ENCODE data around the gene COL12A1. TPM values are rescaled to one million over a fixed set of nuclear protein-coding genes. Genes with fewer than 3 reads are reported as not detected.

COL12A1 gene
- total and polyA plus RNA-seq, 10 of the 15 experiments (the other 5 are each of a cell fraction or from before 2014, with no cell fraction given), result under 0.01 to 0.69 (median 0.11) TPM; not detected in 6

DNA sequence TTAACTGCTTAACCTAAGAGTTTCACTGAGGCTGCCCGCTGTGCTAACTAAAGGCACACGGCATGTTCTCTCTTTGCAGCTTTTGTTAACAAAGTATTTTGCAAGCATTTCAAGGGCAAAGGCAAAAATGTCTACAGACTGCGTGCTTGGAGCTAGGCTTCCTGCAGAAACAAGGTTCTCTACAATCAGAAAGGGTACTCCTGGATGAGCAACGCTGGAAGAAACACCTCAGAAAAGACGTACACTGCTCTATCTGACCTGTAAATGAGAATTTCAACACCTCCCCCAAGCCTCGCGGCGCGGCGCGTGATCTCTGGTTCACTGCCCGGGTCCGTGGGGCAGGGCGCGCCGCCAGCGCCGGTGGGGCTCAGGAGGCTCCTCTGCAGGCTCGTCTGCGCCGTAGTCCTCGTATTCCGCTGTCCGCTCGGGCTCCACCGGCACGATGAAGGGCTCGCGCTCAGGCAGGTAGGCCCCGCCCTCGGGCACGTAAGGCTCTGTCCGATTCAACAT is 120.9 kb downstream of the COL12A1 start:
- DNase-seq (ENCODE audit: low read depth, low spot score), result no peak
- Histone ChIP-seq H3K79me2 (ENCODE audit: control insufficient read depth, insufficient read depth, low read length) (no peaks in the 10 kb centered on the region), H3K36me3 (ENCODE audit: control insufficient read depth in 2 of 2, insufficient read depth in 2 of 2, low read length in 1 of 2) (no peaks in the 10 kb centered on the region), H3K4me1 (ENCODE audit: control insufficient read depth, insufficient read depth, low read length) (no peaks in the 10 kb centered on the region), H4K20me1 (ENCODE audit: control insufficient read depth, insufficient read depth) (no peaks in the 10 kb centered on the region), H3K27me3 (replicated peaks in 1 of 2; ENCODE audit: control insufficient read depth in 2 of 2, insufficient read depth in 2 of 2, low read length in 1 of 2) (peaks cover 4 to 8% of the 10 kb centered on the region in 2 experiments; a peak in 3 of 4 replicates), H3K9ac (ENCODE audit: control insufficient read depth, insufficient read depth, low read length) (no peak overlapping the region), H2AFZ (ENCODE audit: control insufficient read depth, low read depth, low read length) (no peak overlapping the region), H3K4me3 (no peak overlapping the region), H3K4me2 (ENCODE audit: control insufficient read depth, insufficient read depth) (no peak overlapping the region), H3K27ac (ENCODE audit: control insufficient read depth, insufficient read depth) (no peak overlapping the region), H3K9me3 (replicated peaks; ENCODE audit: control insufficient read depth, insufficient read depth, low read length) (no peaks in the 10 kb centered on the region)
- 50% methylated on average over 30 of the region's 33 CpGs for WGBS (ENCODE audit: insufficient coverage, insufficient replicate concordance, low lambda C conversion rate, missing lambda C conversion rate)
- ATAC-seq, result no peak
- no peak for FAIRE-seq
- intact Hi-C loops (cut with micrococcal nuclease; ENCODE audit: unreplicated experiment) (no loop called here), in situ Hi-C loops (cut with MboI) (no loop called here)
- ChIA-PET RAD21 (ENCODE audit: unreplicated experiment) (no interaction called here), SMC1A (ENCODE audit: uncharacterized antibody, unreplicated experiment) (no interaction called here), POLR2A (no interaction called here), CTCF (no interaction called here)
- no TSS peak for BruUV-seq (replicated peaks)
- TF ChIP-seq JUNB (IDR thresholded peaks at IDR 0.05) (no peak), GABPA (IDR thresholded peaks at IDR 0.05; ENCODE audit: low read depth) (no peak), HDAC2 (IDR thresholded peaks at IDR 0.05) (no peak), MTA3 (IDR thresholded peaks at IDR 0.05; ENCODE audit: borderline replicate concordance, low read length) (no peak), NFYB (IDR thresholded peaks at IDR 0.05; ENCODE audit: insufficient read depth, low read depth, low read length) (no peak), ATF2 (IDR thresholded peaks at IDR 0.05; ENCODE audit: low read length) (no peak), MYB (IDR thresholded peaks at IDR 0.05; ENCODE audit: borderline replicate concordance, low read depth, low read length) (no peak), MLLT1 (IDR thresholded peaks at IDR 0.05) (no peak), CHD1 (IDR thresholded peaks at IDR 0.05; ENCODE audit: low read depth, low read length) (no peak), MTA2 (IDR thresholded peaks at IDR 0.05; ENCODE audit: low read depth) (no peak), ATF3 (IDR thresholded peaks at IDR 0.05; ENCODE audit: borderline replicate concordance, extremely low read depth, low read depth, low read length) (no peak), MEF2B (IDR thresholded peaks at IDR 0.05; ENCODE audit: partially characterized antibody, poor library complexity, severe bottlenecking) (no peak), ASH2L (IDR thresholded peaks at IDR 0.05; ENCODE audit: borderline replicate concordance, low read depth) (no peak), MYC (IDR thresholded peaks at IDR 0.05; ENCODE audit: insufficient read depth, insufficient read length, insufficient replicate concordance, low read length, severe bottlenecking) (no peak), HSF1 (IDR thresholded peaks at IDR 0.05; ENCODE audit: low read depth, low read length) (no peak), SUZ12 (IDR thresholded peaks at IDR 0.05; ENCODE audit: unreplicated experiment) (no peak)
- TF ChIP-seq, protein P1, sequence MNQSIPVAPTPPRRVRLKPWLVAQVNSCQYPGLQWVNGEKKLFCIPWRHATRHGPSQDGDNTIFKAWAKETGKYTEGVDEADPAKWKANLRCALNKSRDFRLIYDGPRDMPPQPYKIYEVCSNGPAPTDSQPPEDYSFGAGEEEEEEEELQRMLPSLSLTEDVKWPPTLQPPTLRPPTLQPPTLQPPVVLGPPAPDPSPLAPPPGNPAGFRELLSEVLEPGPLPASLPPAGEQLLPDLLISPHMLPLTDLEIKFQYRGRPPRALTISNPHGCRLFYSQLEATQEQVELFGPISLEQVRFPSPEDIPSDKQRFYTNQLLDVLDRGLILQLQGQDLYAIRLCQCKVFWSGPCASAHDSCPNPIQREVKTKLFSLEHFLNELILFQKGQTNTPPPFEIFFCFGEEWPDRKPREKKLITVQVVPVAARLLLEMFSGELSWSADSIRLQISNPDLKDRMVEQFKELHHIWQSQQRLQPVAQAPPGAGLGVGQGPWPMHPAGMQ (IDR thresholded peaks at IDR 0.05; ENCODE audit: borderline replicate concordance), result no peak
- TF ChIP-seq, protein P2, sequence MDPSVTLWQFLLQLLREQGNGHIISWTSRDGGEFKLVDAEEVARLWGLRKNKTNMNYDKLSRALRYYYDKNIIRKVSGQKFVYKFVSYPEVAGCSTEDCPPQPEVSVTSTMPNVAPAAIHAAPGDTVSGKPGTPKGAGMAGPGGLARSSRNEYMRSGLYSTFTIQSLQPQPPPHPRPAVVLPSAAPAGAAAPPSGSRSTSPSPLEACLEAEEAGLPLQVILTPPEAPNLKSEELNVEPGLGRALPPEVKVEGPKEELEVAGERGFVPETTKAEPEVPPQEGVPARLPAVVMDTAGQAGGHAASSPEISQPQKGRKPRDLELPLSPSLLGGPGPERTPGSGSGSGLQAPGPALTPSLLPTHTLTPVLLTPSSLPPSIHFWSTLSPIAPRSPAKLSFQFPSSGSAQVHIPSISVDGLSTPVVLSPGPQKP (IDR thresholded peaks at IDR 0.05; ENCODE audit: low read depth, low read length), result no peak
